Umbilical cord (tissue), 2 donors: ENCODE results near the gene SLC45A1. TPM values are rescaled to one million over a fixed set of nuclear protein-coding genes. Genes with fewer than 3 reads are reported as not detected.
A peak's percentile ranks its signal among the peaks of the same experiment; 100 is the strongest.

Source experiments
- DNase-seq: peaks from one replicate; pipeline ENCODE4 v3.0.0-alpha.2; 2015; ENCODE audit warnings: low spot score
- total RNA-seq: library from RNA; depleted of rRNA; stranded (reverse); fragments of >200 nt; gene quantifications from one replicate; pipeline ENCODE4 v1.2.3, GENCODE V29; 2014; ENCODE audit warnings: low replicate concordance; ENCODE audit not compliant: insufficient read depth

SLC45A1 gene
- total RNA-seq, 1 donor from 2014 or later = 1.2 TPM

GRCh38 chr1:8384577-8384976, 66.7 kb downstream of the SLC45A1 start:
- DNase-seq = no peak

GRCh38 chr1:8386247-8386646, 68.3 kb downstream of the SLC45A1 start:
- peak; percentile 72 for DNase-seq

- DNase-seq = no peak
Measured at GRCh38 chr1:8388732-8389562, 71.0 kb downstream of the SLC45A1 start.

- no peak for DNase-seq
Measured at GRCh38 chr1:8389958-8390535, 72.1 kb downstream of the SLC45A1 start.

GRCh38 chr1:8390707-8391106, 72.8 kb downstream of the SLC45A1 start:
- DNase-seq = no peak

- no peak for DNase-seq
Measured at GRCh38 chr1:8392522-8392921, 74.6 kb downstream of the SLC45A1 start.
